Testis (tissue), 2 donors: ENCODE results near the gene MAN1C1.

Experiments used
- CTCF ChIP-seq, 3 experiments: fragments of 450-650 bp in 2 of 3; fragments of 200-600 bp in 1 of 3; sonication (generic) in 1 of 3; IDR thresholded peaks; one replicate each; pipeline ENCODE4 v1.5.1; 2016 to 2019; ENCODE audit warnings: antibody characterized with exemption in 3 of 3, mild to moderate bottlenecking in 2 of 3, moderate library complexity in 1 of 3
- POLR2A ChIP-seq: fragments of 450-650 bp; IDR thresholded peaks from one replicate; pipeline ENCODE4 v1.6.1; 2017; ENCODE audit warnings: antibody characterized with exemption, mild to moderate bottlenecking, moderate library complexity

GRCh38 chr1:25757846-25758185, 141.2 kb downstream of the MAN1C1 start:
- no peak for TF ChIP-seq POLR2A
- no peak for TF ChIP-seq CTCF (IDR thresholded peaks at IDR 0.05)
